Neural cell (in vitro differentiated cells): ENCODE results near the gene THADA. TPM values are rescaled to one million over a fixed set of nuclear protein-coding genes. Genes with fewer than 3 reads are reported as not detected.

Experiments used
- H2AFZ ChIP-seq: fragments of 200-600, 300-800 bp; sonication (generic), shearing (Covaris generic); 2 replicates; pipeline ENCODE4 v1.6.0; 2014; ENCODE audit warnings: low read depth, mild to moderate bottlenecking, antibody characterized with exemption, low read length, moderate library complexity
- H3F3A ChIP-seq: fragments of 200-600 bp; shearing (Covaris generic); 2 replicates; pipeline ENCODE4 v1.6.1; 2016; ENCODE audit warnings: mild to moderate bottlenecking, moderate library complexity, mixed read lengths, antibody characterized with exemption, low read length; ENCODE audit not compliant: insufficient read depth, poor library complexity, severe bottlenecking
- H3K27ac ChIP-seq: fragments of 200-600, 300-800 bp; sonication (generic), shearing (Covaris generic); 2 replicates; pipeline ENCODE4 v1.5.1; 2014; ENCODE audit warnings: mild to moderate bottlenecking, low read length, moderate library complexity
- H3K27me3 ChIP-seq: fragments of 300-800, 200-600 bp; sonication (generic), shearing (Covaris generic); 2 replicates; pipeline ENCODE4 v1.6.0; 2014; ENCODE audit warnings: mild to moderate bottlenecking, low read depth, low read length, moderate library complexity; ENCODE audit not compliant: insufficient read depth
- H3K36me3 ChIP-seq: fragments of 300-800, 200-600 bp; sonication (generic), shearing (Covaris generic); 2 replicates; pipeline ENCODE4 v1.5.1; 2014; ENCODE audit warnings: mild to moderate bottlenecking, antibody characterized with exemption, low read length, moderate library complexity; ENCODE audit not compliant: insufficient read depth
- H3K4me2 ChIP-seq: fragments of 300-800, 200-600 bp; sonication (generic), shearing (Covaris generic); 2 replicates; pipeline ENCODE4 v1.6.0; 2014; ENCODE audit warnings: mild to moderate bottlenecking, low read length
- H3K4me3 ChIP-seq: fragments of 300-800, 200-600 bp; sonication (generic), shearing (Covaris generic); 2 replicates; pipeline ENCODE4 v1.5.1; 2014; ENCODE audit warnings: mild to moderate bottlenecking, low read length, moderate library complexity
- H3K79me2 ChIP-seq: fragments of 200-600 bp; shearing (Covaris generic); replicated peaks from 2 replicates; pipeline ENCODE4 v1.6.0; 2014; ENCODE audit warnings: mild to moderate bottlenecking, low read length, moderate library complexity; ENCODE audit not compliant: insufficient read depth
- H3K9ac ChIP-seq: fragments of 300-800, 200-600 bp; sonication (generic), shearing (Covaris generic); 2 replicates; pipeline ENCODE4 v1.6.1; 2016; ENCODE audit warnings: mild to moderate bottlenecking, low read length, mixed read lengths
- H3K9me2 ChIP-seq: fragments of 200-600 bp; shearing (Covaris generic); 2 replicates; pipeline ENCODE4 v1.6.1; 2016; ENCODE audit warnings: mild to moderate bottlenecking, low read length, mixed read lengths; ENCODE audit not compliant: insufficient read depth
- H3K9me3 ChIP-seq: fragments of 200-600, 300-800 bp; sonication (generic), shearing (Covaris generic); 2 replicates; pipeline ENCODE4 v1.6.1; 2016; ENCODE audit warnings: mild to moderate bottlenecking, mixed run types, low read length, moderate library complexity, mixed read lengths
- H4K20me1 ChIP-seq: fragments of 200-600 bp; shearing (Covaris generic); 2 replicates; pipeline ENCODE4 v1.6.1; 2016; ENCODE audit warnings: mild to moderate bottlenecking, mixed run types; ENCODE audit not compliant: insufficient read depth
- CTCF ChIP-seq: fragments of 450-650 bp; IDR thresholded peaks from 2 replicates; pipeline ENCODE4 v1.5.1; 2014; ENCODE audit warnings: antibody characterized with exemption, mild to moderate bottlenecking, moderate library complexity; ENCODE audit not compliant: poor library complexity, severe bottlenecking
- EP300 ChIP-seq: fragments of 450-650 bp; conservative IDR thresholded peaks from 2 replicates; pipeline ENCODE4 v1.6.1; 2014; ENCODE audit warnings: antibody characterized with exemption, mild to moderate bottlenecking, moderate library complexity; ENCODE audit not compliant: poor library complexity, severe bottlenecking
- EZH2 ChIP-seq: fragments of 200-600, 300-800 bp; shearing (Covaris generic), sonication (generic); IDR thresholded peaks from 2 replicates; pipeline ENCODE4 v1.6.1; 2014; ENCODE audit warnings: antibody characterized with exemption, low read length, borderline replicate concordance, mild to moderate bottlenecking; ENCODE audit not compliant: insufficient read depth, poor library complexity, severe bottlenecking
- MXI1 ChIP-seq: fragments of 450-650 bp; conservative IDR thresholded peaks from 2 replicates; pipeline ENCODE4 v1.6.1; 2014; ENCODE audit warnings: antibody characterized with exemption, mild to moderate bottlenecking; ENCODE audit not compliant: poor library complexity, severe bottlenecking
- POLR2AphosphoS5 ChIP-seq: IDR thresholded peaks from 2 replicates; pipeline ENCODE4 v1.6.1; 2012
- RAD21 ChIP-seq: fragments of 450-650 bp; conservative IDR thresholded peaks from 2 replicates; pipeline ENCODE4 v1.6.1; 2014; ENCODE audit warnings: antibody characterized with exemption, mild to moderate bottlenecking, moderate library complexity
- REST ChIP-seq: IDR thresholded peaks from 2 replicates; pipeline ENCODE4 v1.6.1; 2012; ENCODE audit warnings: borderline replicate concordance
- SMC3 ChIP-seq: fragments of 450-650 bp; conservative IDR thresholded peaks from 2 replicates; pipeline ENCODE4 v1.6.1; 2014; ENCODE audit warnings: antibody characterized with exemption, mild to moderate bottlenecking, moderate library complexity; ENCODE audit not compliant: poor library complexity
- TAF1 ChIP-seq: IDR thresholded peaks from 2 replicates; pipeline ENCODE4 v1.6.1; 2012; ENCODE audit warnings: low read depth
- polyA plus RNA-seq: library from polyadenylated mRNA; depleted of rRNA; stranded (reverse); fragments of >200 nt; gene quantifications from 2 replicates; pipeline ENCODE4 v1.2.3, GENCODE V29; 2014

THADA gene
- polyA plus RNA-seq, 1 donor from 2014 or later, result 8.5 TPM

GRCh38 chr2:43417300-43417699 lies 178.5 kb downstream of the THADA start:
- H2AFZ ChIP-seq, result no peak overlapping the region
- TF ChIP-seq MXI1, result no peak
- no peak for TF ChIP-seq CTCF
- H3K4me3 ChIP-seq, result no peak overlapping the region
- H3K27me3 ChIP-seq, result no peaks in the 10 kb centered on the region
- no peaks in the 10 kb centered on the region for H3K9me2 ChIP-seq
- no peaks in the 10 kb centered on the region for H4K20me1 ChIP-seq
- no peaks in the 10 kb centered on the region for H3K36me3 ChIP-seq
- no peak overlapping the region for H3K9ac ChIP-seq
- no peak overlapping the region for H3K4me2 ChIP-seq
- H3F3A ChIP-seq, result no peaks in the 10 kb centered on the region
- H3K9me3 ChIP-seq, result no peaks in the 10 kb centered on the region
- no peaks in the 10 kb centered on the region for H3K79me2 ChIP-seq
- H3K27ac ChIP-seq, result no peak overlapping the region

GRCh38 chr2:43415592-43415991 lies 180.2 kb downstream of the THADA start:
- Histone ChIP-seq H3K27me3 (no peaks in the 10 kb centered on the region), H2AFZ (no peak overlapping the region), H4K20me1 (no peaks in the 10 kb centered on the region), H3K36me3 (no peaks in the 10 kb centered on the region), H3K4me2 (no peak overlapping the region), H3K9ac (no peak overlapping the region), H3K9me3 (no peaks in the 10 kb centered on the region), H3K27ac (no peak overlapping the region), H3K9me2 (no peaks in the 10 kb centered on the region), H3F3A (no peaks in the 10 kb centered on the region), H3K79me2 (no peaks in the 10 kb centered on the region), H3K4me3 (no peak overlapping the region)
- TF ChIP-seq REST (no peak), EZH2 (no peak), RAD21 (no peak), POLR2AphosphoS5 (no peak), TAF1 (no peak), EP300 (no peak)

- H4K20me1 ChIP-seq, result no peaks in the 10 kb centered on the region
- no peak overlapping the region for H3K4me3 ChIP-seq
- no peaks in the 10 kb centered on the region for H3F3A ChIP-seq
- no peak overlapping the region for H3K9ac ChIP-seq
- no peaks in the 10 kb centered on the region for H3K36me3 ChIP-seq
- TF ChIP-seq CTCF, result no peak
- TF ChIP-seq REST, result no peak
- no peak for TF ChIP-seq EP300
- TF ChIP-seq EZH2, result no peak
- TF ChIP-seq TAF1, result no peak
- TF ChIP-seq POLR2AphosphoS5, result no peak
- TF ChIP-seq RAD21, result no peak
- no peak for TF ChIP-seq MXI1
- TF ChIP-seq SMC3, result no peak
- H3K79me2 ChIP-seq, result no peaks in the 10 kb centered on the region
- no peaks in the 10 kb centered on the region for H3K9me3 ChIP-seq
- H3K27me3 ChIP-seq, result no peaks in the 10 kb centered on the region
- H2AFZ ChIP-seq, result no peak overlapping the region
- H3K27ac ChIP-seq, result no peak overlapping the region
- H3K9me2 ChIP-seq, result no peaks in the 10 kb centered on the region
- no peak overlapping the region for H3K4me2 ChIP-seq
Observed at GRCh38 chr2:43414586-43415135, 181.2 kb downstream of the THADA start.
